Uterus (tissue), 4 donors: ENCODE results near the gene ATP8A2. TPM values are rescaled to one million over a fixed set of nuclear protein-coding genes. Genes with fewer than 3 reads are reported as not detected.

Source experiments
- DNase-seq, 2 donors: peaks; one replicate each; pipeline ENCODE4 v3.0.0-alpha.2; 2019 to 2020
- H3K27ac ChIP-seq, 2 donors: fragments of 200-600 bp; sonication (generic); 1 replicate in 1 of 2; 2 replicates in 1 of 2; pipeline ENCODE4 v1.5.1; 2016 to 2018
- H3K27me3 ChIP-seq, 2 donors: fragments of 200-600 bp; sonication (generic); one replicate each; pipeline ENCODE4 v1.5.1; 2018 to 2019; ENCODE audit warnings: control low read depth in 1 of 2
- H3K36me3 ChIP-seq, 2 donors: fragments of 200-600 bp; sonication (generic); one replicate each; pipeline ENCODE4 v1.5.1; 2019; ENCODE audit warnings: control low read depth in 1 of 2
- H3K4me1 ChIP-seq, 2 donors: fragments of 200-600 bp; sonication (generic); one replicate each; pipeline ENCODE4 v1.5.1; 2018 to 2019; ENCODE audit warnings: control low read depth in 1 of 2
- H3K4me3 ChIP-seq, 2 donors: fragments of 200-600 bp; sonication (generic); 1 replicate in 1 of 2; 2 replicates in 1 of 2; pipeline ENCODE4 v1.5.1; 2018 to 2019; ENCODE audit warnings: mild to moderate bottlenecking in 1 of 2
- H3K9me3 ChIP-seq, 2 donors: fragments of 200-600 bp; sonication (generic); one replicate each; pipeline ENCODE4 v1.5.1; 2019; ENCODE audit warnings: control low read depth in 1 of 2
- CTCF ChIP-seq, 4 experiments: fragments of 200-600 bp in 2 of 4; fragments of 450-650 bp in 2 of 4; sonication (generic) in 2 of 4; IDR thresholded peaks; one replicate each; pipeline ENCODE4 v1.5.1; 2016 to 2019; ENCODE audit warnings: antibody characterized with exemption in 4 of 4, mild to moderate bottlenecking in 2 of 4, moderate library complexity in 1 of 4
- POLR2A ChIP-seq, 2 donors: fragments of 450-650 bp; IDR thresholded peaks; one replicate each; pipeline ENCODE4 v1.6.1; 2016; ENCODE audit warnings: antibody characterized with exemption in 2 of 2, mild to moderate bottlenecking in 1 of 2, moderate library complexity in 1 of 2
- intact Hi-C: fragments of 100-400 bp; cut with DNase I; formaldehyde crosslinking; loops from one replicate; pipeline ENCODE4 v1.15.1; 2023; ENCODE audit warnings: low total_unique reads
- total RNA-seq, 4 donors: library from RNA; depleted of rRNA in 3 of 4; stranded (reverse); fragments of >200 nt in 3 of 4; gene quantifications; one replicate each; pipeline versions ENCODE4 v1.1.0 to v1.2.4, GENCODE V29; 2014 to 2023
- donor health status: DM: yes; HTN: yes; CAD: no.

The ATP8A2 gene
- total RNA-seq, 4 donors from 2014 or later = 0.64 to 21.4 TPM; not detected in 2

GRCh38 chr13:25922376-25922775 is 550.6 kb downstream of the ATP8A2 start:
- Histone ChIP-seq H3K27ac (no peak overlapping the region), H3K36me3 (no peaks in the 10 kb centered on the region), H3K27me3 (no peaks in the 10 kb centered on the region), H3K4me3 (no peak overlapping the region), H3K4me1 (no peaks in the 10 kb centered on the region), H3K9me3 (no peaks in the 10 kb centered on the region)
- DNase-seq = no peak
- TF ChIP-seq CTCF (IDR thresholded peaks at IDR 0.05) (no peak), POLR2A (IDR thresholded peaks at IDR 0.05) (no peak)
- intact Hi-C loops = no loop called here

GRCh38 chr13:25923217-25924085 is 551.7 kb downstream of the ATP8A2 start:
- no peak for DNase-seq
- H3K27me3 ChIP-seq = no peaks in the 10 kb centered on the region
- H3K27ac ChIP-seq = no peak overlapping the region
- no peaks in the 10 kb centered on the region for H3K36me3 ChIP-seq
- no peaks in the 10 kb centered on the region for H3K4me1 ChIP-seq
- no peak overlapping the region for H3K4me3 ChIP-seq
- TF ChIP-seq POLR2A (IDR thresholded peaks at IDR 0.05) = no peak
- no peak for TF ChIP-seq CTCF (IDR thresholded peaks at IDR 0.05)
- H3K9me3 ChIP-seq = no peaks in the 10 kb centered on the region
- intact Hi-C loops = no loop called here

- no peak overlapping the region for H3K4me3 ChIP-seq
- no peaks in the 10 kb centered on the region for H3K27me3 ChIP-seq
- intact Hi-C loops = no loop called here
- no peak overlapping the region for H3K27ac ChIP-seq
- H3K36me3 ChIP-seq = no peaks in the 10 kb centered on the region
- TF ChIP-seq POLR2A (IDR thresholded peaks at IDR 0.05) (no peak), CTCF (IDR thresholded peaks at IDR 0.05) (no peak)
- DNase-seq = no peak
- H3K9me3 ChIP-seq = no peaks in the 10 kb centered on the region
- H3K4me1 ChIP-seq = no peaks in the 10 kb centered on the region
These were observed 555.6 kb downstream of the ATP8A2 start for GRCh38 chr13:25927363-25927762.

GRCh38 chr13:25927932-25928331 is 556.2 kb downstream of the ATP8A2 start:
- TF ChIP-seq POLR2A (IDR thresholded peaks at IDR 0.05) (no peak), CTCF (IDR thresholded peaks at IDR 0.05) (no peak)
- Histone ChIP-seq H3K27me3 (no peaks in the 10 kb centered on the region), H3K27ac (no peak overlapping the region), H3K36me3 (no peaks in the 10 kb centered on the region), H3K9me3 (no peaks in the 10 kb centered on the region), H3K4me1 (no peaks in the 10 kb centered on the region), H3K4me3 (no peak overlapping the region)
- intact Hi-C loops = no loop called here
- no peak for DNase-seq

GRCh38 chr13:25928941-25929505 is 557.2 kb downstream of the ATP8A2 start:
- DNase-seq = no peak
- no peaks in the 10 kb centered on the region for H3K4me1 ChIP-seq
- no peak overlapping the region for H3K4me3 ChIP-seq
- H3K9me3 ChIP-seq = no peaks in the 10 kb centered on the region
- H3K36me3 ChIP-seq = no peaks in the 10 kb centered on the region
- no peak for TF ChIP-seq CTCF (IDR thresholded peaks at IDR 0.05)
- no peaks in the 10 kb centered on the region for H3K27me3 ChIP-seq
- intact Hi-C loops = no loop called here
- no peak overlapping the region for H3K27ac ChIP-seq
